K562 (cell line): ENCODE data around the gene NECTIN2. TPM values are rescaled to one million over a fixed set of nuclear protein-coding genes. Genes with fewer than 3 reads are reported as not detected.
A peak's percentile ranks its signal among the peaks of the same experiment; 100 is the strongest.

Experiments used
- BHLHE40 ChIP-seq: IDR thresholded peaks from 2 replicates; pipeline ENCODE4 v1.6.1; 2011; ENCODE audit warnings: low read length, improper control_type of control experiment
- DNMT1 ChIP-seq: fragments of 450-650 bp; IDR thresholded peaks from 2 replicates; pipeline ENCODE4 v1.6.1; 2016; ENCODE audit warnings: antibody characterized with exemption, mild to moderate bottlenecking
- EGR1 ChIP-seq: fragments of 450-650 bp; conservative IDR thresholded peaks from 2 replicates; pipeline ENCODE4 v1.6.1; 2017; ENCODE audit warnings: mild to moderate bottlenecking
- ELF1 ChIP-seq: fragments of 200-800 bp; sonication (Bioruptor generic); IDR thresholded peaks from 2 replicates; pipeline ENCODE4 v1.6.1; 2016; ENCODE audit warnings: missing genetic modification characterization, missing compliant biosample characterization
- GATAD2B ChIP-seq: fragments of 450-650 bp; IDR thresholded peaks from 2 replicates; pipeline ENCODE4 v1.6.1; 2017; ENCODE audit warnings: mild to moderate bottlenecking, borderline replicate concordance
- MAZ ChIP-seq, 2 experiments: fragments of 450-650 bp in 1 of 2; sonication (generic) in 1 of 2; formaldehyde crosslinking; IDR thresholded peaks in 1 of 2; conservative IDR thresholded peaks in 1 of 2; 2 replicates each; pipeline versions ENCODE4 v1.4.0 to v1.5.0; 2020; ENCODE audit warnings: mild to moderate bottlenecking in 1 of 2, missing genetic modification reagents in 1 of 2
- MLLT1 ChIP-seq, 2 experiments: fragments of 450-650 bp; IDR thresholded peaks; 2 replicates each; pipeline ENCODE4 v1.6.1; 2016
- MTA1 ChIP-seq: fragments of 450-650 bp; IDR thresholded peaks from 2 replicates; pipeline ENCODE4 v1.6.1; 2017; ENCODE audit warnings: borderline replicate concordance
- PHF8 ChIP-seq: fragments of 200-600 bp; sonication (generic); IDR thresholded peaks from 2 replicates; pipeline ENCODE4 v1.6.1; 2012; ENCODE audit warnings: mixed run types, mild to moderate bottlenecking, inconsistent platforms, low read length, moderate library complexity, borderline replicate concordance
- POLR2A ChIP-seq: fragments of 450-650 bp; conservative IDR thresholded peaks from 2 replicates; pipeline ENCODE4 v1.6.1; 2016
- POLR2G ChIP-seq: fragments of 200-400 bp; formaldehyde crosslinking; IDR thresholded peaks from 2 replicates; pipeline ENCODE4 v1.6.1; 2017; ENCODE audit warnings: low read depth, mild to moderate bottlenecking, antibody characterized with exemption, low read length, moderate library complexity
- RBM15 ChIP-seq: fragments of 200-400 bp; formaldehyde crosslinking; IDR thresholded peaks from 2 replicates; pipeline ENCODE4 v1.6.1; 2018; ENCODE audit warnings: mild to moderate bottlenecking, low read length, moderate library complexity; ENCODE audit not compliant: insufficient read depth
- SMAD2 ChIP-seq: fragments of 150-350 bp; IDR thresholded peaks from 2 replicates; pipeline ENCODE4 v1.6.1; 2014; ENCODE audit warnings: low read depth, mild to moderate bottlenecking, low read length
- VEZF1 ChIP-seq: fragments of 200-800 bp; sonication (Bioruptor generic); IDR thresholded peaks from 2 replicates; pipeline ENCODE4 v1.6.1; 2017; ENCODE audit warnings: missing genetic modification characterization, missing compliant biosample characterization
- ZBTB40 ChIP-seq, 2 experiments: fragments of 450-650 bp in 1 of 2; sonication (generic) in 1 of 2; formaldehyde crosslinking in 1 of 2; IDR thresholded peaks; 2 replicates each; pipeline versions ENCODE4 v1.7.1 to v1.9.0; 2016 to 2022; ENCODE audit warnings: inconsistent platforms in 1 of 2, mild to moderate bottlenecking in 1 of 2, missing genetic modification reagents in 1 of 2
- ZNF77 ChIP-seq: fragments of 250-450 bp; sonication (Bioruptor Pico); IDR thresholded peaks from 2 replicates; pipeline ENCODE4 v1.5.0; 2020
- polyA plus RNA-seq, 8 experiments: library from polyadenylated mRNA; depleted of rRNA in 4 of 8; stranded (reverse) in 5 of 8; unstranded in 3 of 8; fragments of >200 nt; fragmentation: Nextera tagmentation in 2 of 8; fragmentation: Illumina TruSeq in 1 of 8; extraction: Ambion mirVana in 2 of 8; extraction: Trizol in 1 of 8; gene quantifications; 2 replicates each; pipeline versions ENCODE4 v1.2.1 to v1.2.3, GENCODE V29; 2011 to 2014; ENCODE audit warnings: inconsistent platforms in 1 of 8, missing spikeins in 1 of 8
- total RNA-seq, 7 experiments: library from RNA; depleted of rRNA in 6 of 7; stranded (reverse); fragments of >200 nt in 6 of 7; fragmentation: Illumina TruSeq in 2 of 7; extraction: Trizol in 2 of 7; gene quantifications; 2 replicates each; pipeline versions ENCODE4 v1.2.1 to v1.2.3, GENCODE V29; 2011 to 2021; ENCODE audit warnings: low replicate concordance in 1 of 7

The NECTIN2 gene
- total and polyA plus RNA-seq, 9 of the 15 experiments (the other 6 are each of a cell fraction or from before 2014, with no cell fraction given): 3.9 to 94.9 (median 34.9) TPM

GRCh38 chr19:44905437-44906160 is 59.5 kb downstream of the NECTIN2 start, which contains the start of gene APOE (continued):
- TF ChIP-seq ZBTB40 (IDR thresholded peaks at IDR 0.05): 0 out of 2 replicates have a peak, but pooled peaks have one; percentile 18
- TF ChIP-seq ZBTB40 (CRISPR knock-in tag; IDR thresholded peaks at IDR 0.05): no peak
- TF ChIP-seq POLR2A: peak; percentile 17; the same call in 1 of the 2 replicates
- TF ChIP-seq EGR1: peak; percentile 50; the same call in 1 of the 2 replicates
- peak; percentile 76 for TF ChIP-seq POLR2G
- no peak for TF ChIP-seq MTA1
- TF ChIP-seq ELF1 (tag): no peak
- no peak for TF ChIP-seq RBM15
- no peak for TF ChIP-seq SMAD2
- no peak for TF ChIP-seq ZNF77 (CRISPR knock-in tag)
- TF ChIP-seq GATAD2B: no peak
- peak; percentile 89 for TF ChIP-seq VEZF1
- TF ChIP-seq DNMT1: no peak
- peak; percentile 23; the same call in 1 of the 2 replicates for TF ChIP-seq BHLHE40
- TF ChIP-seq PHF8: peak; percentile 60; the same call in 1 of the 2 replicates
- TF ChIP-seq MLLT1 (IDR thresholded peaks at IDR 0.05): no peak
- TF ChIP-seq MAZ (CRISPR knock-in tag; conservative IDR thresholded peaks at IDR 0.05 in 1 of 2, IDR thresholded peaks at IDR 0.05 in 1 of 2): peak in 1 of 2 experiments; percentile 34; a peak in 1 of 4 replicates
